Omental fat pad (tissue), 4 donors: Measurements from ENCODE around the gene MYBPC2. TPM values are rescaled to one million over a fixed set of nuclear protein-coding genes. Genes with fewer than 3 reads are reported as not detected.

ENCODE experiments used
- ATAC-seq: fragments of 150-250 bp; one replicate; pipeline ENCODE4 v1.9.1; 2016; ENCODE audit warnings: mild to moderate bottlenecking, moderate library complexity; ENCODE audit not compliant: low FRiP score
- DNase-seq: peaks from one replicate; pipeline ENCODE4 v3.0.0-alpha.2; 2019; ENCODE audit warnings: low spot score
- total RNA-seq, 4 donors: library from RNA; depleted of rRNA; stranded (reverse); fragments of >200 nt; gene quantifications; one replicate each; pipeline ENCODE4 v1.1.0, GENCODE V29; 2016
- TF ChIP-seq, protein P1 (sequence below), 3 donors: fragments of 450-650 bp; IDR thresholded peaks; one replicate each; pipeline ENCODE4 v1.5.1; 2016 to 2017; ENCODE audit warnings: antibody characterized with exemption in 3 of 3, mild to moderate bottlenecking in 3 of 3, moderate library complexity in 2 of 3

Gene MYBPC2
- total RNA-seq, 4 donors from 2014 or later: 0.09 to 0.12 TPM; not detected in 2

DNA sequence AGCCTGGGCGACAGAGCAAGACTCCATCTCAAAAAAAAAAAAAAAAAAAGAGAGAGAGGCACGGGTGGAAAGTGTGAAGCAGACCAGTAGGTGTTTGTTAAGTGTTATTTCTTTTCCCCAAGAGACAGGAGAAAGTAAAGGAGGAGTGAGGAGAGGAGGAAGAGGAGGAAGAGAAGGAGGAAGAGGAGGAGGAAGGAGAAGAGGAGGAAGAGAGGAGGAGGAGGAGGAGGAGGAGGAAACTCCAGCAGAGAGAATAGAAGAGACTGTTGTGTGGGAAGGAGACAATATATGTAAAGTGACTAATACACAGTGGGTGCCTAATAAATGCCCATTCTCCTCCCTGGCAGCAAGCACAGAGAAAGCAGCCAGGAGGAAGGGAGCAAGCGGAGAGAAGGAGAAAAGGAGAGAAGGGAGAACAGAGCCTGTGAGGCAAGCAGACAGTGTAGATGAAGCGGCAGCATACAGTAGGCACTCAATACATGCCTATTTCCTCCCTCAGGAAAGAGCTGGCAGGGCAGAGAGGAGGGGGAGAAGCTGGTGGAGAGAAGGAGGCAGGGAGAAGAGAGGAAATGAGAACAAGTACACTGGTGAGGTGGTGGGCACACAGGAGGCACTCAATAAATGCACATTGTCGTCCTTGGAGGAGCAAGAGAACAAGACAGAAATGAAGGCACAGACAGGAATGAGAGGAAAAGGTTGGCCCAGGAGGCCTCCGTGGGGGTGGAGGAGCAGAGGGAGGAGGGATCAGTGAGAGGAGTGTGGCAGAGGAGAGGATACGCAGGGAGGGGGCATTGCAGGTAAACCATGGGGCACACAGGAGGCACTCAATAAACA is 61.7 kb downstream of the MYBPC2 start:
- DNase-seq (no peak), ATAC-seq (no peak)
- TF ChIP-seq, protein P1, sequence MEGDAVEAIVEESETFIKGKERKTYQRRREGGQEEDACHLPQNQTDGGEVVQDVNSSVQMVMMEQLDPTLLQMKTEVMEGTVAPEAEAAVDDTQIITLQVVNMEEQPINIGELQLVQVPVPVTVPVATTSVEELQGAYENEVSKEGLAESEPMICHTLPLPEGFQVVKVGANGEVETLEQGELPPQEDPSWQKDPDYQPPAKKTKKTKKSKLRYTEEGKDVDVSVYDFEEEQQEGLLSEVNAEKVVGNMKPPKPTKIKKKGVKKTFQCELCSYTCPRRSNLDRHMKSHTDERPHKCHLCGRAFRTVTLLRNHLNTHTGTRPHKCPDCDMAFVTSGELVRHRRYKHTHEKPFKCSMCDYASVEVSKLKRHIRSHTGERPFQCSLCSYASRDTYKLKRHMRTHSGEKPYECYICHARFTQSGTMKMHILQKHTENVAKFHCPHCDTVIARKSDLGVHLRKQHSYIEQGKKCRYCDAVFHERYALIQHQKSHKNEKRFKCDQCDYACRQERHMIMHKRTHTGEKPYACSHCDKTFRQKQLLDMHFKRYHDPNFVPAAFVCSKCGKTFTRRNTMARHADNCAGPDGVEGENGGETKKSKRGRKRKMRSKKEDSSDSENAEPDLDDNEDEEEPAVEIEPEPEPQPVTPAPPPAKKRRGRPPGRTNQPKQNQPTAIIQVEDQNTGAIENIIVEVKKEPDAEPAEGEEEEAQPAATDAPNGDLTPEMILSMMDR (IDR thresholded peaks at IDR 0.05): no peak

DNA sequence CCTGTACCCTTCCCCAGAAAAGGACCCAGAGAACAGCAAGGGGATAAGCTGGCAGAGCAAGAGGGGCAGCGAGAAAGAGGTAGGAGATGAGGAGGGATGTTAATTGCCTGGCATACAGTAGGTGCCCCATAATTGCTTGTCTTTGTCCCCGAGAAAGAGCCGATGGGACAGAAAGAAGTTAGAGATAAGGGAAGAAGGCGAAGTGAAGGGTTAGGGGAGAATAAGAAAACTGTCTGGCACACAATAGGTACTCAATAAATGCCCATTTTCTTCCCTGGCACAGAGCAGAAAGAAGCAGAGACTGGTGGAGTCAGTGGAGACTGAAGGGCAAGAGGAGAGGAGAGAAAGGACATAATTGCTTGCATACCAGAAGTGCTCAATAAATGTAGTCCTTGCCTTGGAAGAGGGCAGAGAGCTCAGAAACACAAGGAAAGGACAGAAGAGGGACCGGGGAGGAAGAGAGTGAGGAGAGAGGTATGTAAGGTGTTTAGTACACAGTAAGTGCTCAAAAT is 62.4 kb downstream of the MYBPC2 start:
- no peak for DNase-seq
- TF ChIP-seq, protein P1 (IDR thresholded peaks at IDR 0.05): no peak
- ATAC-seq: no peak

DNA sequence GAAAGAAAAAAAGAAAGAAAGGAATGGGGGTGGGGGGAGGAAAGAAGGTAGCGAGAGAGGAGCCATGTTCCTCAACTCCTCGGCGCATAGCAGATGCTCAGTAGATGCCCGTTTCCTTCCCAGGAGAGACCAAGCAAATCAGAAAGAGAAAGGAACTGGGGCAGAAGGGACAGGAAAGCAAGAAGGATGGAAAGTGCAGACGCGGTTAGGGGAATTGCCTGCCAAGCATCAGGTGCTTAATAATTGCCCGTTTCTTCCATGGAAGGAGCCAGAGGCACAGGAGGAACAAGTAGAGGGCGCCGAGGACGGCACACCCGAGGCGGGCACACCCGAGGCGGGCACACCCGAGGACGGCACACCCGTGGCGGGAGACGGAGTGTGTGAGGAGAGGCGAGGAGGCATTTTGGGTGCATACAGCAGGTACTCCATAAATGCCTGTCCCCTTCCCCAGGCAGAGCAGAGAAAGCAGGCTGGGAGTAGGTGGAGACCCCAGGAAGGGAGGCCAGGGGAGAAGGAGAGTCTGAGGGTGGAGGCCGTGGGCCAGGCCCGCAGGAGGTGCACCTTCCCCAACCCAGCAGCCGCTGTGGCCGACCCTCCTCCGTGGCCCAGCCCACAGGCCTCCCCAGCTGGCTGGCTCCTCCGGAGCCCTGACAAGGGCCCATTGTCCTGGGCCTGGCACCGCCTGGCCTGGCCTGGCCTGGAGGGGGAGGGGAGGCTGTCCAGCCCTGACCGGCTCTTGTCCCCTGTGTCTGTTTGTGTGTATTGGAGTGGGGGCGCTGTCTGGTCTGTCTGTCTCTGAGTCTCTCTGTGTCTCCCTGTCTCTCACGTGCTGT is 63.7 kb downstream of the MYBPC2 start:
- TF ChIP-seq, protein P1 (IDR thresholded peaks at IDR 0.05): no peak
- no peak for ATAC-seq
- DNase-seq: no peak

DNA sequence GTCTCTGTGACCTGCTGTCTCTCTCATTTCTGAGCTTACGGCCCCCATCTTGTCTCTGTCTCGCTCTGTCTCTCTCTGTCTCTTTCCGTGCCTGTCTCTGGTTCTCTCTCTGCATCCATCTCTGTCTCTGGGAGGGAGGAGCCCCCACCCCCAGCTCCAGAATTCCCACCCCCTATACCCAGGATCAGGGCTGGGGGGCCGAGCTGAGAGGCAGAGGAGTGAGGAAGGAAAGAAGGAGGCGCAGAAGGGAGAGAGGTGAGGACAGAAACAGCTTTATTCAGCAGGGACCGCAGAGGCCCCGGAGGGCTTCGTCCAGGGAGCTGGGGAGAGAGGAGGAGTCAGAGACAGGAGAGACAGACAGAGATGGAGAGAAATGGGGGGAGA is 64.3 kb downstream of the MYBPC2 start:
- TF ChIP-seq, protein P1 (IDR thresholded peaks at IDR 0.05): no peak
- DNase-seq (no peak), ATAC-seq (no peak)

DNA sequence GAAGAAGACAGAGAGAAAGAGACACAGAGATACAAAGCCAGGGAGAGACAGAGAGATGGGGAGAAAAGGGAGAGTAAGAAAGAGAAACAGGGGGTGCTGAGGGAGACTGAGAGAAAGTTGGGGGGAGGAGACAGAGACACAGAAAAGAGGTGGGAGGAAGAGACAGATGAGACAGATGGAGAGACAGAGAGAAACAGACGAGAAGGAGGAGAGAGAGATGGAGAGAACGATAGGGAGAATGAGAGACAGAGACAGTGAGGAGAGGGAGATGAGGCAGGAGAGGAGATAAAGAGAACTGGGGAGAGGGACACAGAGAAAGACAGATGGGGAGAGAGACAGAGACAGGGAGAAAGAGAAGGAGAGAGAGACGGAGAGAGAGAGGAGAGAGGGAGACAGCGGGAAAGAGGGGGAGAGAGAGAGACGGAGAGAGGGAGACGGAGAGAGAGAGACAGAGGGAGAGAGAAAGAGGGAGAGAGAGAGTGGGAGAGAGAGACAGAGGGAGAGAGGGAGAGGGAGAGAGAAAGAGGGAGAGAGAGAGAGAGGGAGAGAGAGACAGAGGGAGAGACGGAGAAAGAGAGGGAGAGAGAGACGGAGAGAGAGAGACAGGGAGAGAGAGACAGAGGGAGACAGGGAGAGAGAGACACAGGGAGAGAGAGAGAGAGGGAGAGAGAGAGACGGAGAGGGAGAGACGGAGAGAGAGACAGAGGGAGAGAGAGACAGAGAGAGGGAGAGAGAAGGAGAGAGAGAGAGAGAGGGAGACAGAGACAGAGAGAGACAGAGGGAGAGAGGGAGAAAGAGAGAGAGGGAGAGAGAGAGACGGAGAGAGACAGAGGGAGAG is 65.7 kb downstream of the MYBPC2 start:
- ATAC-seq (no peak), DNase-seq (no peak)
- TF ChIP-seq, protein P1 (IDR thresholded peaks at IDR 0.05): no peak

DNA sequence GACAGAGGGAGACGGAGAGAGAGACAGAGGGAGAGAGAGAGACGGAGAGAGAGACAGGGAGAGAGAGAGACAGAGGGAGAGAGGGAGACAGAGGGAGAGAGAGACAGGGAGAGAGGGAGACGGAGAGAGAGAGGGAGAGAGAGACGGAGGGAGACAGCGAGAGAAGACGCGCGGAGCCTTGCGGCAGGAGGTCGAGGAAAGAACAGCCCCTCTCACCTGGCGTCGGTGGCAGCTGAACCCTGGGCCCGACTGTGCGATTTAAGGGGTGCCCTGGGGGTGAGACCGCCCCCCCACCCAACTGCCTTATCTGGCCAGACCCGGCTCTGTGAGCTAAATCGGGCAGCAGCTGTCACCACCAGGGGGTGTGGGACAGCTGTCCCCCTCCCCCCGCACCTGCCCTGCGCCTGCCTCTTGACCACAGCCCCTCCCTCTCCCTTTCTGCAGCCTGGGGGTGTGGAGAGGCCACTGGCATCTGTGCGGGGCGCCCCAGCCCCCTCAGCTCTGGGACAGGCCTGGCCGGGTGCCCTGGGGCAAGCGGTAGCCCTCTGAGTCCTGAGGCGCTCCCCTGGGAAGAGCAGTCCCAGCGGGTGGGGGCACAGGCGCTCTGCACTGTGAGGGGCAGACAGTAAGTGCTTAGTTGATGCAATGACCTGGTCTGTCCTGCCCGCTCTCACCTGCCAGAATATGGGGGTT is 67.5 kb downstream of the MYBPC2 start:
- ATAC-seq (no peak), DNase-seq (no peak)
- TF ChIP-seq, protein P1 (IDR thresholded peaks at IDR 0.05): no peak
